ENCODE measurements around the gene ZNF132. TPM values are rescaled to one million over a fixed set of nuclear protein-coding genes. Genes with fewer than 3 reads are reported as not detected.
"Not testable (repeated sequence)": the region's sequence is repeated elsewhere in the genome, so short reads cannot be mapped to it uniquely, and the experiment has no call there.

ZNF132 gene
- total and polyA plus RNA-seq, 5 donors from 2014 or later, result 0.76 to 2.0 (median 0.96) TPM

- no peak overlapping the region for H3K27ac ChIP-seq (ENCODE audit: insufficient read depth, low read length, poor library complexity, severe bottlenecking)
- ATAC-seq (ENCODE audit: low read depth in 2 of 2), result no peak
- H3K27me3 ChIP-seq (ENCODE audit: control insufficient read depth, insufficient read depth, low read length), result no peaks in the 10 kb centered on the region
- H3K4me1 Mint-ChIP-seq, result peaks cover 0 to 4% (median 0%) of the 10 kb centered on the region in 4 donors
- peaks cover 22% of the 10 kb centered on the region for H3K36me3 ChIP-seq (ENCODE audit: control insufficient read depth, insufficient read depth, low read length)
- no peak for DNase-seq
- no peak overlapping the region for H3K4me3 ChIP-seq (ENCODE audit: low read depth, low read length)
- no peak overlapping the region for H3K27ac Mint-ChIP-seq
- H3K9me3 Mint-ChIP-seq, result no peaks in the 10 kb centered on the region
- no peaks in the 10 kb centered on the region for H3K27me3 Mint-ChIP-seq
- no peak overlapping the region for H3K4me3 Mint-ChIP-seq
- H3K36me3 Mint-ChIP-seq, result peaks cover 24% of the 10 kb centered on the region
- H3K4me1 ChIP-seq (ENCODE audit: control insufficient read depth, insufficient read depth, low read length, poor library complexity, severe bottlenecking), result no peaks in the 10 kb centered on the region
- H3K9me3 ChIP-seq (ENCODE audit: control insufficient read depth in 2 of 2, low read length in 2 of 2), result no peaks in the 10 kb centered on the region
These were observed 23.3 kb downstream of the ZNF132 start for GRCh38 chr19:58416604-58417003.

- H3K36me3 Mint-ChIP-seq, result no peaks in the 10 kb centered on the region
- H3K9me3 ChIP-seq (ENCODE audit: control insufficient read depth in 2 of 2, low read length in 2 of 2), result no peaks in the 10 kb centered on the region
- no peaks in the 10 kb centered on the region for H3K27me3 Mint-ChIP-seq
- peaks cover 17% of the 10 kb centered on the region for H3K4me1 ChIP-seq (ENCODE audit: control insufficient read depth, insufficient read depth, low read length, poor library complexity, severe bottlenecking)
- ATAC-seq (ENCODE audit: low read depth in 2 of 2), result no peak
- H3K4me3 ChIP-seq (ENCODE audit: low read depth, low read length), result peak overlapping the region; percentile 26
- peak overlapping the region; percentile 88 for H3K27ac ChIP-seq (ENCODE audit: insufficient read depth, low read length, poor library complexity, severe bottlenecking)
- H3K4me3 Mint-ChIP-seq, result peak overlapping the region; percentile 95 to 99 (median 97)
- H3K9me3 Mint-ChIP-seq, result no peaks in the 10 kb centered on the region
- H3K27me3 ChIP-seq (ENCODE audit: control insufficient read depth, insufficient read depth, low read length), result no peaks in the 10 kb centered on the region
- DNase-seq, result no peak
- H3K27ac Mint-ChIP-seq, result peak overlapping the region in 1 of 3 donors; percentile 91
- peaks cover 11 to 35% (median 17%) of the 10 kb centered on the region in 4 donors for H3K4me1 Mint-ChIP-seq
- H3K36me3 ChIP-seq (ENCODE audit: control insufficient read depth, insufficient read depth, low read length), result no peaks in the 10 kb centered on the region
These were observed 30.8 kb downstream of the ZNF132 start for GRCh38 chr19:58409010-58409790.

- H3K27ac Mint-ChIP-seq, result peak within 1 kb of the TSS; percentile 91 to 99 (median 97)
- Histone ChIP-seq H3K27me3 (ENCODE audit: control insufficient read depth, insufficient read depth, low read length) (no peaks in the 10 kb centered on the region), H3K9me3 (ENCODE audit: control insufficient read depth in 2 of 2, low read length in 2 of 2) (no peaks in the 10 kb centered on the region), H3K4me3 (ENCODE audit: low read depth, low read length) (peak within 1 kb of the TSS; percentile 70), H3K4me1 (ENCODE audit: control insufficient read depth, insufficient read depth, low read length, poor library complexity, severe bottlenecking) (peaks cover 17% of the 10 kb centered on the region), H3K27ac (ENCODE audit: insufficient read depth, low read length, poor library complexity, severe bottlenecking) (peak within 1 kb of the TSS; percentile 88), H3K36me3 (ENCODE audit: control insufficient read depth, insufficient read depth, low read length) (no peaks in the 10 kb centered on the region)
- ATAC-seq (ENCODE audit: low read depth in 2 of 2) (peak; percentile 99), DNase-seq (peak; percentile 92 to 94 (median 92))
- no peaks in the 10 kb centered on the region for H3K27me3 Mint-ChIP-seq
- H3K4me1 Mint-ChIP-seq, result peaks cover 11 to 35% (median 17%) of the 10 kb centered on the region in 4 donors
- H3K9me3 Mint-ChIP-seq, result no peaks in the 10 kb centered on the region
- no peaks in the 10 kb centered on the region for H3K36me3 Mint-ChIP-seq
- peak within 1 kb of the TSS; percentile 95 to 99 (median 97) for H3K4me3 Mint-ChIP-seq
These were observed 31.6 kb downstream of the ZNF132 start, which contains the start of gene ZNF584 for GRCh38 chr19:58408152-58409009. Gene ZNF584, plus strand, starts transcription at chr19:58408649. Its CDS starts 499 bp downstream, at chr19:58409148.

GRCh38 chr19:58407658-58408151 lies 32.2 kb downstream of the ZNF132 start:
- H3K9me3 ChIP-seq (ENCODE audit: control insufficient read depth in 2 of 2, low read length in 2 of 2), result no peaks in the 10 kb centered on the region
- no peaks in the 10 kb centered on the region for H3K27me3 Mint-ChIP-seq
- no peaks in the 10 kb centered on the region for H3K27me3 ChIP-seq (ENCODE audit: control insufficient read depth, insufficient read depth, low read length)
- peaks cover 17% of the 10 kb centered on the region for H3K4me1 ChIP-seq (ENCODE audit: control insufficient read depth, insufficient read depth, low read length, poor library complexity, severe bottlenecking)
- H3K27ac Mint-ChIP-seq, result peak overlapping the region; percentile 91 to 99 (median 97)
- peak overlapping the region; percentile 70 for H3K4me3 ChIP-seq (ENCODE audit: low read depth, low read length)
- H3K9me3 Mint-ChIP-seq, result no peaks in the 10 kb centered on the region
- no peaks in the 10 kb centered on the region for H3K36me3 Mint-ChIP-seq
- peak overlapping the region; percentile 88 for H3K27ac ChIP-seq (ENCODE audit: insufficient read depth, low read length, poor library complexity, severe bottlenecking)
- H3K36me3 ChIP-seq (ENCODE audit: control insufficient read depth, insufficient read depth, low read length), result no peaks in the 10 kb centered on the region
- H3K4me1 Mint-ChIP-seq, result peaks cover 6 to 35% (median 17%) of the 10 kb centered on the region in 4 donors
- DNase-seq (no peak), ATAC-seq (ENCODE audit: low read depth in 2 of 2) (no peak)
- H3K4me3 Mint-ChIP-seq, result peak overlapping the region; percentile 95 to 99 (median 97)

GRCh38 chr19:58406818-58407657 lies 32.9 kb downstream of the ZNF132 start:
- peak overlapping the region; percentile 75 to 99 (median 91) for H3K27ac Mint-ChIP-seq
- Histone ChIP-seq H3K4me3 (ENCODE audit: low read depth, low read length) (peak overlapping the region; percentile 70), H3K36me3 (ENCODE audit: control insufficient read depth, insufficient read depth, low read length) (no peaks in the 10 kb centered on the region), H3K4me1 (ENCODE audit: control insufficient read depth, insufficient read depth, low read length, poor library complexity, severe bottlenecking) (peaks cover 19% of the 10 kb centered on the region), H3K9me3 (ENCODE audit: control insufficient read depth in 2 of 2, low read length in 2 of 2) (no peaks in the 10 kb centered on the region), H3K27me3 (ENCODE audit: control insufficient read depth, insufficient read depth, low read length) (no peaks in the 10 kb centered on the region), H3K27ac (ENCODE audit: insufficient read depth, low read length, poor library complexity, severe bottlenecking) (peak overlapping the region; percentile 1)
- ATAC-seq (ENCODE audit: low read depth in 2 of 2), result no peak
- H3K4me1 Mint-ChIP-seq, result peaks cover 6 to 35% (median 17%) of the 10 kb centered on the region in 4 donors
- DNase-seq, result no peak
- H3K9me3 Mint-ChIP-seq, result no peaks in the 10 kb centered on the region
- no peaks in the 10 kb centered on the region for H3K27me3 Mint-ChIP-seq
- H3K36me3 Mint-ChIP-seq, result no peaks in the 10 kb centered on the region
- H3K4me3 Mint-ChIP-seq, result peak overlapping the region; percentile 95 to 99 (median 97)

- Mint-ChIP-seq H3K4me3 (peak overlapping the region in 1 of 4 donors; percentile 52), H3K4me1 (peaks cover 0 to 40% (median 16%) of the 10 kb centered on the region in 4 donors)
- not testable (repeated sequence) for H3K27ac ChIP-seq (ENCODE audit: insufficient read depth, low read length, poor library complexity, severe bottlenecking); H3K27ac Mint-ChIP-seq; H3K9me3 ChIP-seq (ENCODE audit: control insufficient read depth in 2 of 2, low read length in 2 of 2); DNase-seq; ATAC-seq (ENCODE audit: low read depth in 2 of 2); H3K9me3 Mint-ChIP-seq; H3K27me3 Mint-ChIP-seq; H3K27me3 ChIP-seq (ENCODE audit: control insufficient read depth, insufficient read depth, low read length); H3K36me3 ChIP-seq (ENCODE audit: control insufficient read depth, insufficient read depth, low read length); H3K4me3 ChIP-seq (ENCODE audit: low read depth, low read length); H3K36me3 Mint-ChIP-seq
- H3K4me1 ChIP-seq (ENCODE audit: control insufficient read depth, insufficient read depth, low read length, poor library complexity, severe bottlenecking), result peaks cover 29% of the 10 kb centered on the region
These were observed 36.0 kb downstream of the ZNF132 start for GRCh38 chr19:58403920-58404478.
